Measurements from ENCODE around the gene FSCN2. TPM values are rescaled to one million over a fixed set of nuclear protein-coding genes. Genes with fewer than 3 reads are reported as not detected.

FSCN2 gene
- total and polyA plus RNA-seq, 2 donors from 2014 or later, result 0.26 to 3.8 TPM

DNA sequence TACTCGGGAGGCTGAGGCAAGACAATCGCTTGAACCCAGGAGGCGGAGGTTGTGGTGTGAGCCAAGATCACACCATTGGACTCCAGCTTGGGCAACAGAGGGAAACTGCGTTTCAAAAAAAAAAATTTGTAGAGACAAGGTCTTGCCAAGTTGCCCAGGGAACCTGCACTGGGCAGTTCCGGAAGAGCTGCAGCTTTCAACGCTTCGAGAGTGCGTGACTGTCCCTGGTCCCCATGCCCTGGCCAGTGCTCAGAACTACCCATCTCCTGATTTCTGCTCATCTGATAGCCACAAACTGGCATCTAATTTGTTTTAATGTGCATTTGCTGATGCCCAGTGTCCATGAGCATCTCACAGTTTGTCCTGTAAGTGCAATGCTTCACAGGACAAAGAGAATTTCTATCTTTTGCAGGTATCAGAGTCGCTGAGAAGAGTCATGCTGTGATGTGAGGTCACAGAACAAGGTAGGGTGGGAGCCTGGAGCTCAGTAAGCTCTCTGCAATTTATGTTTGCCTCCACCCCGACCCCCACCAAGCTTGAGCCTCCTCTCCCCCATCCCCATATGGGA, 19.5 kb upstream of the FSCN2 start:
- peak overlapping the region in 1 of 3 donors; percentile 97 for H3K9ac ChIP-seq (ENCODE audit: low read length in 3 of 3)
- DNase-seq (no peak), FAIRE-seq (no peak)
- H3K27me3 ChIP-seq (ENCODE audit: control insufficient read depth, insufficient read depth, low read length), result no peaks in the 10 kb centered on the region
- TF ChIP-seq, protein P1, sequence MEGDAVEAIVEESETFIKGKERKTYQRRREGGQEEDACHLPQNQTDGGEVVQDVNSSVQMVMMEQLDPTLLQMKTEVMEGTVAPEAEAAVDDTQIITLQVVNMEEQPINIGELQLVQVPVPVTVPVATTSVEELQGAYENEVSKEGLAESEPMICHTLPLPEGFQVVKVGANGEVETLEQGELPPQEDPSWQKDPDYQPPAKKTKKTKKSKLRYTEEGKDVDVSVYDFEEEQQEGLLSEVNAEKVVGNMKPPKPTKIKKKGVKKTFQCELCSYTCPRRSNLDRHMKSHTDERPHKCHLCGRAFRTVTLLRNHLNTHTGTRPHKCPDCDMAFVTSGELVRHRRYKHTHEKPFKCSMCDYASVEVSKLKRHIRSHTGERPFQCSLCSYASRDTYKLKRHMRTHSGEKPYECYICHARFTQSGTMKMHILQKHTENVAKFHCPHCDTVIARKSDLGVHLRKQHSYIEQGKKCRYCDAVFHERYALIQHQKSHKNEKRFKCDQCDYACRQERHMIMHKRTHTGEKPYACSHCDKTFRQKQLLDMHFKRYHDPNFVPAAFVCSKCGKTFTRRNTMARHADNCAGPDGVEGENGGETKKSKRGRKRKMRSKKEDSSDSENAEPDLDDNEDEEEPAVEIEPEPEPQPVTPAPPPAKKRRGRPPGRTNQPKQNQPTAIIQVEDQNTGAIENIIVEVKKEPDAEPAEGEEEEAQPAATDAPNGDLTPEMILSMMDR (IDR thresholded peaks at IDR 0.05; ENCODE audit: borderline replicate concordance, extremely low read depth, insufficient read depth), result no peak
- no peak overlapping the region for H3K27ac ChIP-seq (ENCODE audit: low read depth in 2 of 2, low read length in 2 of 2)
- intact Hi-C loops (cut with DNase I), result no loop called here
- H3K4me3 ChIP-seq (ENCODE audit: low read length in 3 of 3), result peak overlapping the region; percentile 84 to 96 (median 94)
- H3K4me1 ChIP-seq (ENCODE audit: control insufficient read depth in 2 of 3, insufficient read depth in 2 of 3, low read depth in 1 of 3, low read length in 3 of 3), result peaks cover 3 to 13% (median 3%) of the 10 kb centered on the region in 3 donors
- peaks cover 11 to 28% (median 20%) of the 10 kb centered on the region in 3 donors for H3K36me3 ChIP-seq (ENCODE audit: control insufficient read depth in 2 of 3, insufficient read depth in 3 of 3, low read length in 3 of 3)
- H3K9me3 ChIP-seq (ENCODE audit: control insufficient read depth in 2 of 3, insufficient read depth in 1 of 3, low read length in 3 of 3), result no peaks in the 10 kb centered on the region

GRCh38 chr17:81509207-81509971, 18.8 kb upstream of the FSCN2 start:
- Histone ChIP-seq H3K9ac (ENCODE audit: low read length in 3 of 3) (peak overlapping the region; percentile 57 to 97 (median 83)), H3K4me3 (ENCODE audit: low read length in 3 of 3) (peak overlapping the region; percentile 84 to 96 (median 94)), H3K27ac (ENCODE audit: low read depth in 2 of 2, low read length in 2 of 2) (peak overlapping the region in 1 of 2 donors; percentile 88), H3K27me3 (ENCODE audit: control insufficient read depth, insufficient read depth, low read length) (no peaks in the 10 kb centered on the region), H3K36me3 (ENCODE audit: control insufficient read depth in 2 of 3, insufficient read depth in 3 of 3, low read length in 3 of 3) (peaks cover 11 to 28% (median 20%) of the 10 kb centered on the region in 3 donors), H3K4me1 (ENCODE audit: control insufficient read depth in 2 of 3, insufficient read depth in 2 of 3, low read depth in 1 of 3, low read length in 3 of 3) (peaks cover 3 to 13% (median 3%) of the 10 kb centered on the region in 3 donors), H3K9me3 (ENCODE audit: control insufficient read depth in 2 of 3, insufficient read depth in 1 of 3, low read length in 3 of 3) (no peaks in the 10 kb centered on the region)
- DNase-seq (peak in 1 of 5 donors; percentile 11), FAIRE-seq (no peak)
- TF ChIP-seq, protein P1 (IDR thresholded peaks at IDR 0.05; ENCODE audit: borderline replicate concordance, extremely low read depth, insufficient read depth), result no peak
- intact Hi-C loops (cut with DNase I), result no loop called here

DNA sequence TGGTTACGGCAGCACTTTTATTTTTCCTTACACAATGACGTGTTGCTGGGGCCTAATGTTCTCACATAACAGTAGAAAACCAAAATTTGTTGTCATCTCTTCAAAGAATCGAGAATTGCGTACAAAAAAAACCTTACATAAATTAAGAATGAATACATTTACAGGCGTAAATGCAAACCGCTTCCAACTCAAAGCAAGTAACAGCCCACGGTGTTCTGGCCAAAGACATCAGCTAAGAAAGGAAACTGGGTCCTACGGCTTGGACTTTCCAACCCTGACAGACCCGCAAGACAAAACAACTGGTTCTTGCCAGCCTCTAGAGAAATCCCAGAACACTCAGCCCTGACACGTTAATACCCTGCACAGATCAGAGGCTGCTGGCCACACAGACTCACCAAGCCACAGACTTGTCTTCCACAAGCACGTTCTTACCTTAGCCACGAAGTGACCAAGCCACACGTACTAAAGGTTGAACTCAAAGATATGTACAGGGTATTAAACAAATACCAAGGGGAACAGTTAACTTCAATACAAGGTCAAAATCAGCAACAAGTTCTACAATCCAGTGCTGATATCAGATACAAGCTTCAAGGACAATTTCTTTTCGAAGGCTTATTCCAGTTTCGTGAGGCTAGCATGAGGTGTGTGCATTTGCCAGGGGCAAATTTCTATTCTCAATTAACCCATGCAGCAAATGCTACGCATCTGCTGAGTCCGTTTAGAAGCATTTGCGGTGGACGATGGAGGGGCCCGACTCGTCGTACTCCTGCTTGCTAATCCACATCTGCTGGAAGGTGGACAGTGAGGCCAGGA, 18.0 kb upstream of the FSCN2 start:
- Histone ChIP-seq H3K4me1 (ENCODE audit: control insufficient read depth in 2 of 3, insufficient read depth in 2 of 3, low read depth in 1 of 3, low read length in 3 of 3) (peaks cover 3 to 13% (median 3%) of the 10 kb centered on the region in 3 donors), H3K9ac (ENCODE audit: low read length in 3 of 3) (peak overlapping the region; percentile 38 to 97 (median 83)), H3K9me3 (ENCODE audit: control insufficient read depth in 2 of 3, insufficient read depth in 1 of 3, low read length in 3 of 3) (no peaks in the 10 kb centered on the region), H3K4me3 (ENCODE audit: low read length in 3 of 3) (peak overlapping the region; percentile 84 to 96 (median 94)), H3K36me3 (ENCODE audit: control insufficient read depth in 2 of 3, insufficient read depth in 3 of 3, low read length in 3 of 3) (peaks cover 11 to 28% (median 20%) of the 10 kb centered on the region in 3 donors), H3K27ac (ENCODE audit: low read depth in 2 of 2, low read length in 2 of 2) (peak overlapping the region; percentile 65 to 88), H3K27me3 (ENCODE audit: control insufficient read depth, insufficient read depth, low read length) (no peaks in the 10 kb centered on the region)
- intact Hi-C loops (cut with DNase I), result loop anchor here (2.0 kb wide), 1 partner anchor 113 kb away; no protein-coding TSS in a partner anchor
- FAIRE-seq, result no peak
- DNase-seq, result peak in 2 of 5 donors; percentile 13 to 31
- TF ChIP-seq, protein P1 (IDR thresholded peaks at IDR 0.05; ENCODE audit: borderline replicate concordance, extremely low read depth, insufficient read depth), result no peak

All from kidney (tissue), 14 donors.